ENCODE data around the gene ALDH1L1.

ALDH1L1 gene

DNA sequence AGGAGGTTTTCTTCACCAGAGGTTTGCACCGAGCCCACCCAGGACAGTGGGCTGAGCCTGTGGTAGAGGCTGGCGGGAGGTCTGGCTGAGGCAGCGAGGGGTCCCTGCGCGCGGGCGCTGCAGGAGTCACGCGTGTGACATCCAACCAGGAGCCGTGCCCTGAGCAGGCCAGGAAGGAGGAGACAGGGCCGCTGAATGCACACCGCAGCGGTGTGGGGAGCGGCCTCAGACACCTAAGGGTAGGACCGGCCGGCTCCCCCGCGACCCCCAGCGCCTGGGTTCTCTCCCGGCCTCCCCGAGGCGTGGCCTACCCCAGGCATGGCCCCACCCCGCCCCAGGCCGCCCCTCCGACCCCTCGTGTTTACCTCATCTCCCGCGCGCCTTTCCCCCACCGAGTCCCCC lies 96.9 kb downstream of the ALDH1L1 start:
- TF ChIP-seq, protein P1, sequence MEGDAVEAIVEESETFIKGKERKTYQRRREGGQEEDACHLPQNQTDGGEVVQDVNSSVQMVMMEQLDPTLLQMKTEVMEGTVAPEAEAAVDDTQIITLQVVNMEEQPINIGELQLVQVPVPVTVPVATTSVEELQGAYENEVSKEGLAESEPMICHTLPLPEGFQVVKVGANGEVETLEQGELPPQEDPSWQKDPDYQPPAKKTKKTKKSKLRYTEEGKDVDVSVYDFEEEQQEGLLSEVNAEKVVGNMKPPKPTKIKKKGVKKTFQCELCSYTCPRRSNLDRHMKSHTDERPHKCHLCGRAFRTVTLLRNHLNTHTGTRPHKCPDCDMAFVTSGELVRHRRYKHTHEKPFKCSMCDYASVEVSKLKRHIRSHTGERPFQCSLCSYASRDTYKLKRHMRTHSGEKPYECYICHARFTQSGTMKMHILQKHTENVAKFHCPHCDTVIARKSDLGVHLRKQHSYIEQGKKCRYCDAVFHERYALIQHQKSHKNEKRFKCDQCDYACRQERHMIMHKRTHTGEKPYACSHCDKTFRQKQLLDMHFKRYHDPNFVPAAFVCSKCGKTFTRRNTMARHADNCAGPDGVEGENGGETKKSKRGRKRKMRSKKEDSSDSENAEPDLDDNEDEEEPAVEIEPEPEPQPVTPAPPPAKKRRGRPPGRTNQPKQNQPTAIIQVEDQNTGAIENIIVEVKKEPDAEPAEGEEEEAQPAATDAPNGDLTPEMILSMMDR (IDR thresholded peaks at IDR 0.05; ENCODE audit: low read depth, low read length, missing control alignments) = no peak
- DNase-seq = no peak
- Histone ChIP-seq H3K27me3 (replicated peaks) (no peaks in the 10 kb centered on the region), H3K36me3 (replicated peaks) (no peaks in the 10 kb centered on the region), H3K4me3 (ENCODE audit: low read depth, low read length) (peak overlapping the region; percentile 66), H3K27ac (no peak overlapping the region)
- in situ Hi-C loops (cut with HindIII; ENCODE audit: low pct_ligation_motif_present, low sequenced_read_pairs) = no loop called here

DNA sequence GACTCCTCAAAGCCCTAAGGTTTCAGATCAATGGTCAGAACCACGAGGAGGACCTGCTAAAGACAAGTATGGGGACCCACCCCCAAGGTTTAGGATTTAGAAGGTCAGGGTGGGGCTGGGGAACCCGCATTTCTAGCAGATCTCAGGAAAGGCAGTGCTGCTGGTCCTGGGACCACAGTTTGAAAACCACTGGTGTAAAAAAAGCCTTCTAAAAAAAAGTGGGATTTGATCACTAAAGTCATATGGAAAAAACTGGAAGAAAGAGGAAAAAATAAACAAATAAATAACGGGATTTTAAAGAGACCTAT lies 97.3 kb downstream of the ALDH1L1 start:
- no peak overlapping the region for H3K27ac ChIP-seq

DNA sequence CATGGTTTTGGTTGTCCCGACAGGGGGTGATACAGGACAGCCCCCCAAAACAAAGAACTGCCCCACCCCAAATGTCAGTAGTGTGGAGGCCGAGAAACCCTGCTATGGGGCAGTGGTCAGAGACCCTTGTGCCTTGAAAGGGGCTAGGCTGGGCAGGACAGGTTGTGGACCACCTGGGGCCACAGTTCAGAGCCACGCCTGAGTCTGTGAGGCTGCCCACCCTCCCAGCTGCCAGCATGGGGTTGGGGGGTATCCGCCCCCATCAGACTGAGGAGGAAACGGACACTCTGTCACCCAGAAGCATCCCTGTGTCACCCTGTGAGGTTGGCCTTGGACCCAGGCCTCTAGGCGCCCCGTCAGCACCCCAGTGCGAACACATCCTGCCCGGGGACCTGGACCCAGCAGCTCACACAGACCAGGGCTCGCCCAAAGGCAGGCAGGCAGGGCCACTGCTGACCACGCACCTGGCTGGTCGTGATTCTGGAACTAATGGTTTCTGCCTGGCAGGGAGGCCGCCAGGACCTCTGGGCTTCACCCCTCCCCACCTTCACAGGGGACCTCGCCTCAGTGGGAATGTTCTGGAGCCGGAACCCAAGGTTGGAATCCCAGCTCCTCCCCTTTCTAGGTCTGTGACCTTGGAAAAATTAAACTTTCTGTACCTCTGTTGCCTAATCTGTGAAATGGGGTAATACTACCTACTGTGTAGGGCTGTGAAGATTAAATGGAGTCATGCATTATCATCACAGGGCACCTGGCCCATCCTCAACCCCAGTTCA lies 97.8 kb downstream of the ALDH1L1 start:
- TF ChIP-seq, protein P1 (IDR thresholded peaks at IDR 0.05; ENCODE audit: low read depth, low read length, missing control alignments) = no peak
- Histone ChIP-seq H3K27ac (no peak overlapping the region), H3K4me3 (ENCODE audit: low read depth, low read length) (no peak overlapping the region)

More for the DNA sequence above, 97.3 kb downstream of the ALDH1L1 start:
- Histone ChIP-seq H3K36me3 (replicated peaks) (no peaks in the 10 kb centered on the region), H3K4me3 (ENCODE audit: low read depth, low read length) (peak overlapping the region; percentile 66), H3K27me3 (replicated peaks) (no peaks in the 10 kb centered on the region)
- no peak for DNase-seq
- TF ChIP-seq, protein P1 (IDR thresholded peaks at IDR 0.05; ENCODE audit: low read depth, low read length, missing control alignments) = no peak
- in situ Hi-C loops (cut with HindIII; ENCODE audit: low pct_ligation_motif_present, low sequenced_read_pairs) = no loop called here

DNA sequence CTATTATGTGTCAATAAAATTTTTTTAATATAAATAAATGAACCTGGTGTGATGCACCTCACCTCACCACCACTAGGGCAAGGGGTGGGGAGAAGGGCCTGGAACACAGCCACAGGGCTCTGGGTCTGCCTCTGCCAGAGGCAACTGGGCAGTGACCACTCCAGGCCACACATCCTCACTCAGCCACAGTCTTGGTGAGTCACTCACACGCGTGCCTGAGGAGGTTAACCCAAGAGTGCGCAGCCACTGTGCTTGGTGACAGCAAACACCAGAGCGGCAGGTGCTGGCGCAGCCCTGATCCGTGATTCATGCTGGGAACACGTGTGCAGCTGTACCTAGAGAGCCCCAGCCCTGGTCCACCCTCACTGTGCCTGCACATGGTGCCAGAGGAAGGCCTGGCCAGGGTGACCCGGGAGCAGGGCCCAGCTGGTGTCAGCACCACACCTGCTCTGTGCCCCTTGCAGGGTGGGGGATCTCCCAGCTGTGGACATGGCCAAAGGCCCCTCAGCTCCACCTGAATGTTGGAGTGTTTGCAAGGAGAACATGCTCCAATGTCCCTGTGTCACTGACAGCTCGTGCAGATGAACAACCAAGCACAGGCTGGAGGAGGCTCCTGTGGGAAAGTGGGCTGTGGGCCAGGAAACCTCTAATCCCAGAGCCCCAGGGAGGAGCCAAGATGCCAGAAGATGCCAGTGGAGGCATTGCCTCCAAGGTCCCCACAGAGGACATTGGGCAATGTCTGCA lies 98.6 kb downstream of the ALDH1L1 start:
- peak; percentile 37 for DNase-seq
- Histone ChIP-seq H3K36me3 (replicated peaks) (no peaks in the 10 kb centered on the region), H3K27ac (no peak overlapping the region), H3K27me3 (replicated peaks) (no peaks in the 10 kb centered on the region), H3K4me3 (ENCODE audit: low read depth, low read length) (no peak overlapping the region)
- in situ Hi-C loops (cut with HindIII; ENCODE audit: low pct_ligation_motif_present, low sequenced_read_pairs) = no loop called here
- TF ChIP-seq, protein P1 (IDR thresholded peaks at IDR 0.05; ENCODE audit: low read depth, low read length, missing control alignments) = peak; percentile 65

More for the DNA sequence above, 97.8 kb downstream of the ALDH1L1 start:
- Histone ChIP-seq H3K27me3 (replicated peaks) (no peaks in the 10 kb centered on the region), H3K36me3 (replicated peaks) (no peaks in the 10 kb centered on the region)
- in situ Hi-C loops (cut with HindIII; ENCODE audit: low pct_ligation_motif_present, low sequenced_read_pairs) = no loop called here
- DNase-seq = no peak

DNA sequence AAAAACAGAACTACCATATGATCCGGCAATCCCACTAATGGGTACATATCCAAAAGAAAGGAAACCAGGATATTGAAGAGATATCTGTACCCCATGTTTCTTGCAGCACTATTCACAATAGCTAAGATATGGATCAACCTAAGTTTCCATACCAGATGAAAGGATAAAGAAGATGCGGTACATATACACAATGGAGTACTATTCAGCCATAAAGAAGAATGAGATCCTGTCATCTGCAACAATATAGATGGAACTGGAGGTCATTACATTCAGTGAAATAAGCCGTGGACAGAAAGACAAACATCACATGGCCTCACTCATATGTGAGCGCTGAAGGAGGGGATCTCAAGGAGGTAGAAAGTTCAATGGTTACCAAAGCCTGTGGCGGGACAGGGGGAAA lies 99.4 kb downstream of the ALDH1L1 start:
- H3K27me3 ChIP-seq (replicated peaks) = no peaks in the 10 kb centered on the region
- in situ Hi-C loops (cut with HindIII; ENCODE audit: low pct_ligation_motif_present, low sequenced_read_pairs) = no loop called here
- no peak for DNase-seq
- no peak overlapping the region for H3K4me3 ChIP-seq (ENCODE audit: low read depth, low read length)
- H3K27ac ChIP-seq = no peak overlapping the region
- no peaks in the 10 kb centered on the region for H3K36me3 ChIP-seq (replicated peaks)
- TF ChIP-seq, protein P1 (IDR thresholded peaks at IDR 0.05; ENCODE audit: low read depth, low read length, missing control alignments) = no peak

Measured in brain microvascular endothelial cell (primary cell).